ENCODE data around the gene LSMEM2. TPM values are rescaled to one million over a fixed set of nuclear protein-coding genes. Genes with fewer than 3 reads are reported as not detected.

Gene LSMEM2
- total RNA-seq, 1 experiment from 2014 or later: not detected

DNA sequence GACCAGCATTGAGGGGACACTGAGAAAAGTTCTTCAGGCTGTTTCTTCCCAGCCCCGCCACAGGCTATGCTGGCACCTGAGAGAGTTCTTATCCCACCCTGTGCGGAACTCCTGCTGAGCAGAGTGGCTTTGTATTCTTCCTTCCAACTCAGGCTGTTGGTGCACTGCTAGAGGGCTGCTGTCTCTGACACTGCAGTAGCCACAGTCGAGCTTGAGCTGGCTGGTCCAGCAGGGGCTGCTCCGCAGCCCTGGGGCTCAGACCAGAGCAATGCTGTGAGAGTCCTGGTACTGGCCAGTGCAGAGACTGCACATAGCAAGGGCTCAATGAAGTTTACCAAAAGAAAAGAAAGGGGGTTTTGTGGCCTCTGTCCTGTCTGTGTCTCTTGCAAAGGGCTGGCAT is 39.2 kb upstream of the LSMEM2 start:
- no peaks in the 10 kb centered on the region for H3K9me3 ChIP-seq (ENCODE audit: low read depth, low read length, poor library complexity, severe bottlenecking)
- no peaks in the 10 kb centered on the region for H3K36me3 ChIP-seq (ENCODE audit: insufficient read depth, low read length, poor library complexity, severe bottlenecking)
- peak overlapping the region; percentile 57 for H3K27ac ChIP-seq (ENCODE audit: low read depth, low read length, poor library complexity, severe bottlenecking)
- H3K4me3 ChIP-seq (ENCODE audit: low read depth, low read length, poor library complexity, severe bottlenecking): no peak overlapping the region
- intact Hi-C loops (cut with micrococcal nuclease; ENCODE audit: unreplicated experiment): no loop called here
- H3K4me1 ChIP-seq (ENCODE audit: insufficient read depth, low read length, poor library complexity, severe bottlenecking): peaks cover 14% of the 10 kb centered on the region
- POLR2A ChIA-PET (ENCODE audit: low non-redundant PET): no interaction called here
- TSS peak; percentile 3 for BruUV-seq (replicated peaks)
- DNase-seq (ENCODE audit: low spot score): no peak
- no peak for TF ChIP-seq EZH2 (IDR thresholded peaks at IDR 0.05; ENCODE audit: borderline replicate concordance, low read depth, low read length, poor library complexity, severe bottlenecking)
- TF ChIP-seq, protein P1, sequence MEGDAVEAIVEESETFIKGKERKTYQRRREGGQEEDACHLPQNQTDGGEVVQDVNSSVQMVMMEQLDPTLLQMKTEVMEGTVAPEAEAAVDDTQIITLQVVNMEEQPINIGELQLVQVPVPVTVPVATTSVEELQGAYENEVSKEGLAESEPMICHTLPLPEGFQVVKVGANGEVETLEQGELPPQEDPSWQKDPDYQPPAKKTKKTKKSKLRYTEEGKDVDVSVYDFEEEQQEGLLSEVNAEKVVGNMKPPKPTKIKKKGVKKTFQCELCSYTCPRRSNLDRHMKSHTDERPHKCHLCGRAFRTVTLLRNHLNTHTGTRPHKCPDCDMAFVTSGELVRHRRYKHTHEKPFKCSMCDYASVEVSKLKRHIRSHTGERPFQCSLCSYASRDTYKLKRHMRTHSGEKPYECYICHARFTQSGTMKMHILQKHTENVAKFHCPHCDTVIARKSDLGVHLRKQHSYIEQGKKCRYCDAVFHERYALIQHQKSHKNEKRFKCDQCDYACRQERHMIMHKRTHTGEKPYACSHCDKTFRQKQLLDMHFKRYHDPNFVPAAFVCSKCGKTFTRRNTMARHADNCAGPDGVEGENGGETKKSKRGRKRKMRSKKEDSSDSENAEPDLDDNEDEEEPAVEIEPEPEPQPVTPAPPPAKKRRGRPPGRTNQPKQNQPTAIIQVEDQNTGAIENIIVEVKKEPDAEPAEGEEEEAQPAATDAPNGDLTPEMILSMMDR (conservative IDR thresholded peaks at IDR 0.05; ENCODE audit: low read depth, low read length): no peak
- no peaks in the 10 kb centered on the region for H3K27me3 ChIP-seq (replicated peaks; ENCODE audit: insufficient read depth, low read depth, low read length, poor library complexity)
- CTCF ChIA-PET: no interaction called here

DNA sequence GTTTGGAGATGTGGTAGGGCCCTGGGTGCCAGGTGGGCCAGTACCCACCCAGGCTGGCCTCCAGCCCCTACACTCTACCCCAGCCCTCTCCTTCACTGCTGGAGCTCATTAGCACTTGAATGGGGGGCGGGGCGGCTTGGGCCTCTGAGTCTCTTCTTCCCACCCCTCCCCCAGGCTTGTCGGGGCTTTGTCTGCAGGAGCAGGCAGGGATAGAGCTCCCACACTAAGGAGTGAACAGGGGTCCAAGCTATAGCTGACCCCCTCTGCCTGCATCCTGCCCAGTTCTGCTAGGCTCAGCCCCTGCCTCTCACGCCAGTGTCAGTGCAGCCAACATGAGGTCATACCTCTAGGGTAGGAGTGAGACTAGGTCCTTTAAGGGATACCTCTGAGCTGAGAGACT is 37.7 kb upstream of the LSMEM2 start:
- Histone ChIP-seq H3K4me1 (ENCODE audit: insufficient read depth, low read length, poor library complexity, severe bottlenecking) (peaks cover 14% of the 10 kb centered on the region), H3K9me3 (ENCODE audit: low read depth, low read length, poor library complexity, severe bottlenecking) (no peaks in the 10 kb centered on the region), H3K27ac (ENCODE audit: low read depth, low read length, poor library complexity, severe bottlenecking) (peak overlapping the region; percentile 76), H3K4me3 (ENCODE audit: low read depth, low read length, poor library complexity, severe bottlenecking) (no peak overlapping the region), H3K36me3 (ENCODE audit: insufficient read depth, low read length, poor library complexity, severe bottlenecking) (no peaks in the 10 kb centered on the region), H3K27me3 (replicated peaks; ENCODE audit: insufficient read depth, low read depth, low read length, poor library complexity) (no peaks in the 10 kb centered on the region)
- ChIA-PET POLR2A (ENCODE audit: low non-redundant PET) (no interaction called here), CTCF (no interaction called here)
- TF ChIP-seq, protein P1 (conservative IDR thresholded peaks at IDR 0.05; ENCODE audit: low read depth, low read length): no peak
- no peak for TF ChIP-seq EZH2 (IDR thresholded peaks at IDR 0.05; ENCODE audit: borderline replicate concordance, low read depth, low read length, poor library complexity, severe bottlenecking)
- intact Hi-C loops (cut with micrococcal nuclease; ENCODE audit: unreplicated experiment): no loop called here
- BruUV-seq (replicated peaks): no TSS peak
- peak; percentile 66 for DNase-seq (ENCODE audit: low spot score)

DNA sequence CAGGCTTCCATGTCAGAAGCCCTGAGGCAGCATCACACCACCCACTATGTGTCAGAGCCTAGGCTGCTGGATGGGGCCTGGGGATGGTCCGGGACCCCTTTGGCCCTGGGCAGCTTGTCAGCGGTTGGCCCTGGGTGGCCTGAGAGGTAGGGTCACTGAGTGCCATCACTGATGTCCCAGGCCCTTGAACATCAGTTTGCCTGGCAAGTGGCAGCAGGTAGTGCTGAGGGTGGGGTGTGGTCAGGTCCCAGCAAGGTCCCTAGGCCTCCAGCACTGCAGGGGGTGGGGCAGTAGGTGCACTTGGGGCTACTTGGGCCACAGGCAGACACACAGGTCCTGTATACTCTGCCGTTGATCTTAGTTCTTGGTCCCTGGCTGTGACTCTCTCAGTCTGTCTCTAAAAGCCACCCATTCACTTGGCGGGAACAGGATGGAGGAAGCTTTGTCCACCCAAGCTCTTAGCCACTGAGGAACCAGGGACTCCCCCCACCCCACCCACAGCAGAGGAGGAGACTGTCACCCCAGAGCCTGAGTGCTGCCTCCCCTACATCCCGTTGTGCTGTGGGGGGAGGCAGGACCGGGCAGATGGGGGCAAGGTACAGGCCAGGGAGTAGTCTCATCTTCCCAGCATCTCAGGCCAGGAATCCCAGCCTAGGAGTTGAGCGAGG is 37.0 kb upstream of the LSMEM2 start:
- CTCF ChIA-PET: no interaction called here
- Histone ChIP-seq H3K36me3 (ENCODE audit: insufficient read depth, low read length, poor library complexity, severe bottlenecking) (no peaks in the 10 kb centered on the region), H3K9me3 (ENCODE audit: low read depth, low read length, poor library complexity, severe bottlenecking) (no peaks in the 10 kb centered on the region), H3K27me3 (replicated peaks; ENCODE audit: insufficient read depth, low read depth, low read length, poor library complexity) (no peaks in the 10 kb centered on the region), H3K27ac (ENCODE audit: low read depth, low read length, poor library complexity, severe bottlenecking) (peak overlapping the region; percentile 76), H3K4me1 (ENCODE audit: insufficient read depth, low read length, poor library complexity, severe bottlenecking) (peaks cover 21% of the 10 kb centered on the region), H3K4me3 (ENCODE audit: low read depth, low read length, poor library complexity, severe bottlenecking) (no peak overlapping the region)
- no peak for TF ChIP-seq EZH2 (IDR thresholded peaks at IDR 0.05; ENCODE audit: borderline replicate concordance, low read depth, low read length, poor library complexity, severe bottlenecking)
- TF ChIP-seq, protein P1 (conservative IDR thresholded peaks at IDR 0.05; ENCODE audit: low read depth, low read length): no peak
- DNase-seq (ENCODE audit: low spot score): no peak
- no TSS peak for BruUV-seq (replicated peaks)
- POLR2A ChIA-PET (ENCODE audit: low non-redundant PET): no interaction called here
- intact Hi-C loops (cut with micrococcal nuclease; ENCODE audit: unreplicated experiment): no loop called here

Data from A673 (cell line).